HG03196 (cell line): ENCODE measurements around the gene ZBTB39.
"Not testable (repeated sequence)": the region's sequence is repeated elsewhere in the genome, so short reads cannot be mapped to it uniquely, and the experiment has no call there.

Experiments used
- ATAC-seq: cut with Tn5 transposase; IDR thresholded peaks from one replicate; pipeline ENCODE4 v1.9.1; 2021; ENCODE audit not compliant: unreplicated experiment

Gene ZBTB39

GRCh38 chr12:57031138-57031725 is 24.9 kb upstream of the ZBTB39 start:
- no peak for ATAC-seq

DNA sequence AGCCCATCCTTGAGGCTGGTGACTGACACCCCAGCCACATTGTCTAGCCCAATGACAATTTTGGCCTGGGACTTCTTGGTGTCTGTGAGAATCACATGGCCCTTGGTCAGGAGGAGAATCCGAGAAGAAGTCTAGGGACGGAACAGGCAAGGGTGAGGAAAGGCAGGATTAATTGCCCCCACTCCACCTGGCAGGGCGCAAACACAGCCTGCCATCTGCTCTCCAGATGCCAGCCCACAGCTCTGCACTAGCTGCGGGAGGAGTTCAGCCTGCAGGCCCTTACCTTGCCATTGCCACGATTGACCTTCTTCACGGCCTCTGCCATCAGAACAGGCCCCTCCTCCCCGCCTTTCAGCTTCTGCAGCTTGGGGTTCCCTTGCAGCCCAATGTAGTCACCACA is 23.1 kb upstream of the ZBTB39 start:
- no peak for ATAC-seq

DNA sequence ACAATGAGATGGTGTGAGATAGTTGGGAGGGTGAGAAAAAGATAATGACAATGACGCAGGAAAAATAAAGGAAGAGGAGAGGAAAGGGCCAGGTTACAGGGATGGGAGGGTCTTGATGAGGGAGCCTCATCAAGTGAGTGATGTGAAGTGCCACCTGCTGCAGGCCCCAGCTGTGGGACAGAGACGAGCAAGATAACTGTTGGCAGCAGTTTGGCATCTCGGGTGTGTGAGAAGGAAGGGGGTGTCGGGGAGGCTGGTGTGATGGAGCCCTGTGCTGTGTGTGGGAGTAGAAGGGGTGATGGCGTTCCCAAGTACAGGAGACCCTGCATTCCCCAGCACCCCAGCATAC is 21.4 kb upstream of the ZBTB39 start:
- ATAC-seq, result no peak

- no peak for ATAC-seq
Measured at GRCh38 chr12:57027011-57027804, 20.9 kb upstream of the ZBTB39 start.

- ATAC-seq, result no peak
Measured at GRCh38 chr12:57025196-57025595, 18.9 kb upstream of the ZBTB39 start.

DNA sequence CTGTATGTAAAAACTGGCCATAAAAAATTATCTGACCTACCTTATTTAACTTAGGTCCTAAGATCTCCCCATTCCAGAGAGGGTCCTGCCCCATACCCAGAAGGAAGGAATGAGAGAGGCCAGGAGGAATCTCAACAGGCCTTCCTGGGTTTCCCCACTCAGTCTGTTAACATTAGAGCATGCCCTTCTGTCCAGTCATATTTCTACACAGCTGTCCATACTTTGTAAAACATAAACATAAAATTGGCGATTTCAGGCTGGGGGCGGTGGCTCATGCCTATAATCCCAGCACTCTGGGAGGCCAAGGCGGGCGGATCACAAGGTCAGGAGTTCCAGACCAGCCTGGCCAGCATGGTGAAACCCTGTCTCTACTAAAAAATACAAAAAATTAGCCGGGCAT is 16.0 kb upstream of the ZBTB39 start:
- ATAC-seq, result not testable (repeated sequence)

DNA sequence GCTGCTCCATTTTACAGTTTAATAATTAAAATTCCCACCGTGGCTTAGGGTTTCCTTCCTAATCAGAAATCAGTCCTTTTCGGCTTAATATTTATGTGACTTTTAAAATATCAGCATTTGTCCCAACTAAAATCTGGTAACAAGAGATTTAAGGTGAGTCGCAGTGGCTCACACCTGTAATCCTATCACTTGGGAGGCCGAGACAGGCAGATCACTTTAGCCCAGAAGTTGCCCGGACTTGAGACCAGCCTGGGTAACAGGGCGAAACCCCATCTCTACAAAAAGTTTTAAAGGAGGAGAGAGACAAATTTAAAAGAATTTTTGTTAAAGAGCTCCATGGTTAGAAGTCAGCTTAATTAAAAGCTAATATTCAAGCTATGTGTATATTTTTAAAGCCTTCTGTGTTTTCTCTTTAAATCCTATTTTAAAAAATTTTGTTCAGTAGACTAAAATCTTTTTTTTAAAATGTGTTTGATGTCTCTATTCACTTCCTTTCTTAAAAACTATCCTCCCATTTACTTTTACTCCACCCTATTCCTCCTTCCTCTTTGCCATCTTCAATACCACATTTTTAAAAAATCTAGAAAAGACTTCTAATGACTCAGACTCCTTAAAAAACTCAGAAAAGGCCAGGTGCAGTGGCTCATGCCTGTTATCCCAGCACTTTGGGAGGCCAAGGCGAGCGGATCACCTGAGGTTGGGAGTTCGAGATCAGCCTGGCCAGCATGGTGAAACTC is 13.8 kb upstream of the ZBTB39 start:
- ATAC-seq, result no peak

DNA sequence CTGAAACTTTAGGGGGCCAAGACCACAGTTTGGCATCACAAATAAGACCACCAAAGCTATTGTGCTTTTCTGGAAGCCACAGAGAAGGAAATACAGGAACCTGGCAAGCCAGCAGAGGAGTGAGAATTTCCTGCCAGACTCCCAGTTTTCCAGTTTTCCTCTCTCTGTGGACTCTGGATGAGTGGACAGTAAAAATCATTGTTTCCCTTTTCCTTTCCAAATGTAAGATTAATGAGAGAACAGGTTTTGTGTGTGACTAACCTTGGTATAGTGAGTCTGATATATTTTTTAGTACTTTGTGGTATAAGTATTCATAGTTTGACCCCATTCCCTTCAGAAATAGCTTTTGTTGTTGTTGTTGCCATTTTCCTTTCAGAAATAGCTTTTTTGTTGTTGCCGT is 12.6 kb upstream of the ZBTB39 start:
- ATAC-seq, result no peak

GRCh38 chr12:57018353-57018752 is 12.0 kb upstream of the ZBTB39 start:
- ATAC-seq, result not testable (repeated sequence)

GRCh38 chr12:57016348-57016747 is 10.0 kb upstream of the ZBTB39 start, which contains the start of gene TAC3:
TSS of gene TAC3 (minus strand) at chr12:57016529. CDS start at chr12:57015797, 732 bp downstream.
- ATAC-seq, result no peak

- peak; percentile 60 for ATAC-seq
Measured at GRCh38 chr12:57012600-57013465, 6.5 kb upstream of the ZBTB39 start.

- ATAC-seq, result no peak
Measured at GRCh38 chr12:57011438-57012424, 5.4 kb upstream of the ZBTB39 start.

DNA sequence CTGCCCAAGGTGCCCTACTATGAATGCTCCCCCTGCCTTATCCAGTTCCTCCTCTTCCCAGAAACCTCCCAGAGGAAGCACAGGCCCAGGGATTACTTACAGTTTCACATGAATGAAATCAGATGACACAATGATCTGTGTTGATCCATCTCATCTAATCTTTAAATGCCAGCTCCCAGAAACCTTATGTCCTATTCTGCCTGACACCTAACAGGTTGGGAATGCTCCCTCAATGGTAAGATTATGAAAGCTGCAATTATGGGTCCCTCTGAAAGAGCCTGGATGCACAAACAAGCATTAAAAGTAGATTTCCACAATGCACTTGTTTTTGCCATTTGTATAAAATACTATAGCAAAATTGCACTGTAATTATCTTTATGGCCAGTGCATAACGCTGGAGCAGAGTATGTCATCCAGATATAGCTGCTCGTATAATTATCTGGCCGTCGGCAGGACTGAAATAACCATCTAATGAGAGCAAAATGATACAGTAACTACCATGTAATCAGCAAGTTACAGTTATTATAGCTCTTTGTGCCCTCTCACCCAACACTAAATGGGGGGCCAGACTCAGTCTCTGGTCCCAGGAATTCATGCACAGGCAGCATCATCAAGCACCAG is 4.4 kb upstream of the ZBTB39 start:
- no peak for ATAC-seq

- no peak for ATAC-seq
Measured at GRCh38 chr12:57009949-57010626, 3.7 kb upstream of the ZBTB39 start.

DNA sequence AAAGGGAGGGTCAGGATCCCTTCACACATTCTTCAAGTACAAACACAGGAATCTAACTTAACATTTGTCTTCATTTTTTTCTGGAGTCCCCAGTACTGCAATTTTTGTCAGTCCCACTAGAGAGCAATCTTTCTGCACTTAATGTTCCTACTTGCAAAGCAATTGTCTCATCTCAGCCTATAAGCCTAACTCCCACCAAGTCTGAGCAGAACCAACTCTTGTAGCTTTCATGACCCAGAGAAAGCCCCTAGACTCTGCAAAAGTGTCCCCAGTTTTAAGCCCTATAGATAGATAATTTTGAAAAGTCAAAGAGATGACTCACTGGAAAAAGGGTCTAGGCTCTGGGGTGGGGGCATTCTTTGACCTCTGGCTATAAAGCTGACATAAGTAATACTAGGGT is 1.8 kb upstream of the ZBTB39 start:
- ATAC-seq, result no peak

DNA sequence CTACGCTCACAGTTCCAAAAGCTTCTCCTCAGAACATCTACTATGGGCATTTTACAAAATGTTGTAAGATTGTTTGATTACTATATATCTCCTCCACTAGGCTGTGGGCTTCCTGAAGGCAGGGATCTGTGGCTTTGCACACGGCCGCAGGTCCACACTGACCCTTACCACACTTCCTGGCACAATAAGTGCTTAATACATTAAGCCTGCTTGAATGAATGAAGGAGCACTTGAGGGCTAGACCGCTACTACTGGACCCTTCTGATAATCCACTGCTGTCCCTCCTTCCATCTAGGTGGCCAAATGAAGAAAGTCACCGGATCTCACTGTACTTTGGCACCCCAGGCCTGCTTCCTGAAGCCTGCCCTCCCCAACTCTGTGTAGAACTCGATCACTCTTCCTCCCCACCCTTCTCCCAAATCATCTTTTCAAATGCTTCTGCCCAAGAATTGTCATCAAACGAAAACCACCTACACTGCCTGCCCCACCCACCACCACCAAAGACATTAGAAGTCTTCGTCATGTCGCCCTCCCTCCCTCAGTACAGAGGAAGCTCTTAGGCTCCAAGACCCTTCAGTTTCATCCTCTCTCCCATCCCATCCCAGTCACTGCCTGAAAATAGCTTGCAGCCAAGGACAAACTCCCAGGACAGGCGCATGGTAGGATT is 596 bp upstream of the ZBTB39 start:
- ATAC-seq, result no peak

- ATAC-seq, result no peak
Measured at GRCh38 chr12:57004651-57005050, 1.7 kb downstream of the ZBTB39 start.

- no peak for ATAC-seq
Measured at GRCh38 chr12:57003395-57003794, 3.0 kb downstream of the ZBTB39 start.
